DMS153 (cell line): ENCODE data around the gene EVX2.

Experiments
- DNase-seq: peaks from one replicate; lab custom pipeline; 2025; lab: John Stamatoyannopoulos, UW

Gene EVX2

DNA sequence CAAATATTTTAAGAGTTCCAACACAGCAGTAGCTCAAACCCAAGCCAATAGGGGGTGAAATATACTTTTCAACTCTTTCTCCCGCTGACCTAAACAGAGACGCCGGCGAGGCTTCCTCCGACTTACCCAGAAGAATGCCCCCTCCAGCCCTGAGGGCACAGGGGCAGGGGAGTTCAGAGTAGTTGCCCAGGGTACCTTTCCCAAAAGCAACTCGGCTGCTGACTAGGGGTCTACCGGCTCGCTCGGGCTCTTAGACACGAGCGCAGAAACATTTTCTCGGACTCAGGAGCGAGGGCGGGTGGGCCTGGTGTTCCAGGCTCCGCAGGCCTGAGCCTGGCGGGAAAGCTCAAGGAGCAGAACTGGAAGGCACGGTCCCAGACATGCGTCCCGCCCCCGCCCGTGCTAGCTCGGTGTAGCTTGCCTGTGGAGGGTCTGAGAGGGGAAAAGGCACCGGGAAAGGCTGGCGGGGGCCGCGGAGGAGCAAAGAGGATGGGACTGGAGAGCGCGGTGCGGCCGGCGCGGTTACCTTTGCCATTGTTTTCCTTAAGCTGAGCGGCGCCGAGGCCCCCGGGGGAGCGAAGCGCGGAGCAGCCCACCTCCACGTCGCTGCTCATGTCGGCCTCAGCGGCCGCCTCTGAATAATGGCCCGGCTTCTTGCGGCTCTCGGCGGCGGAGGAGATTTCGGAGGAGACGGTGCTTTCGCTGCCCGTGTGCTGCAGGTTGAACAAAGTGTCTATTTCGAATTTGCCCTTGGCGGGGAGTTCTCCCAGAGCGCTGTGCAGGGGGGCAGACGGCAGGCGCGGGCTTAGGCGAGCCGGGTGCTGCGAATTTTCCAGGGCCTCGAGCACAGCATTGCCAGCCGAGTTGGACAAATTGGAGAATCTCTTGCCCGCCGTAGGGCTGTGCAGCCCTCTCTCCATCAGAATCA is 674 bp downstream of the EVX2 start:
- DNase-seq, result no peak

- no peak for DNase-seq
Observed at GRCh38 chr2:176082525-176082823, 1.3 kb downstream of the EVX2 start.

- no peak for DNase-seq
Observed at GRCh38 chr2:176081837-176082524, 1.8 kb downstream of the EVX2 start.

DNA sequence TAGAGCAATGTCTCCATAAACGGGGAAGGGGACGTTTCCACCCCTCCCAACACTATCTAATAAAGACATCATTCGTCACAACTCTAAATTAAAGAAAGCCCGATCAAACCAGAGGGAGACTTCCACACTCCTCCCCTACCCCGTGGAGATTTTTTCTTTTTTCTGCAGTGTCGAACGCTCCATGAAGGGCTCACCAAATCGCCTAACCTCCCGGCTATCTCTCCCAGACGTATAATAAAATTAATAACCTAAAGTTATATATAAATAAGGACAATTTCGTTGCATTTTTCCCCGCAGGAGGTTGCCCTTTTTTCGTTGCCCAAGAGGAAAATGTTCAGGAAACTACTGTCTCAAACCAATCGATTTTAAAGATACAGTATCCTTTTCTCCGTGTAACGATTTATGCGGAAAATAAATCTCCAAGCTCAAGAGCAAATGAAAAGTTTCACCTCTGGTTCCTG is 2.4 kb downstream of the EVX2 start:
- no peak for DNase-seq

GRCh38 chr2:176080540-176081375 is 3.0 kb downstream of the EVX2 start:
- DNase-seq, result peak; percentile 49

DNA sequence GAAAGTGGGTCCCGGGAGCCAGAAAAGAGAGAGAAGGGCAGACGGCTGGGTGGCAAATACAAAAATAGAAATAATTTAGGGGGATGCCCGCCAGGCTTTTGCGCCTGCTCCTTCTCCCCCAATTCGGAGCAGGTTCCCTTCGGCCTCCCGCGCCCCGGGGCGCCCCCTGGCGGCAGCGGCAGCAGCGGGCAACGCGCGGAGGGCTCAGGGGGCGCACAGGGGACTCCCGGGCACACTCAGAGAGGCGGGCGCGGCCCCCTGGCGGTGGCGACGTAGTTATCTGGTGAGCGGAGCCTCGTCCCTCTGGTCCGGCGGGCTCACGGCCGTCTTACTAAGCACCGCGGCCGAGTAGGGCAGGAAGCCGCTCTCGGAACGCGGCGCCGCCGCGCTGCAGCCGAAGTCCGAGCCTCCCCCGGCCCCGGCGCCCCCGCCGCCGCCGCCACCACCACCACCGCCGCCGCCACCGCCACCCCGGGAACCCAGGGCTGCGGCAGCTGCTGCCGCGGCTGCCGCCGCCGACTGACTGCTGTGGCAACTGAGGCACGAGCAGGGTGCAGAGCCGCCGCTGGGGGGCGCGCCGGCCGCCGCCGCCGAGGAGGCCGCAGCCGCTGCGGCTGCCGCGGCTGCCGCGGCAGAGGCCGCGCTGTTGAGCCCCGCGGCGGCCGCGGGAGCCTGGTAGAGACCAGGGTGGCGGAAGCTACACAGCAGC is 3.8 kb downstream of the EVX2 start:
- DNase-seq, result peak; percentile 77

DNA sequence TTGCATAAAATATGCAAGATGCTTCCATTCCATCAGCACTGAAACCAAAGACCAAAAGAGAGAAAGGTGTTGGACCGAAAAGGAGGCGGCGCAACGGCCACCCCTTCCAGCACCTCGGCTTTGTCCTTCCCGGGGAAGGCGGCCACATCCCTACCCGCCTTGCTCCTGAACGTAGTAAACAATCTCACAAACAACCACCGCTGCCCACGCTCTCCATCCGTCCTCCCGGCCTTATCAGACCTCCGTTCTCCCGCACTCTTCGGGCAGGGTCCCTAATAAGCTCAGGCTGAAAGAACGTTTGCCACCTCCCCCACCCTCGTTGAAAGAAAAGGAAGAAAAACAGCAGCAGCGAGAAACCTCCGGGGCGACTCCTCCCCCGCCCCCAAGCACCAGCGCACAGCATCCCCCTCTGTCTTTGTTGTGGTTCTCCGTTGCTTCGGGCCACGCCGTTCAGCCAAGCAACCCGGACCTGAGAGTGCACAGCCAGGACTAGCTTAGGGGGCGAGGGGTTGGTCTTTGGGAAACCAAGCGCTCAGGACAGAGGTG is 4.4 kb downstream of the EVX2 start:
- no peak for DNase-seq

DNA sequence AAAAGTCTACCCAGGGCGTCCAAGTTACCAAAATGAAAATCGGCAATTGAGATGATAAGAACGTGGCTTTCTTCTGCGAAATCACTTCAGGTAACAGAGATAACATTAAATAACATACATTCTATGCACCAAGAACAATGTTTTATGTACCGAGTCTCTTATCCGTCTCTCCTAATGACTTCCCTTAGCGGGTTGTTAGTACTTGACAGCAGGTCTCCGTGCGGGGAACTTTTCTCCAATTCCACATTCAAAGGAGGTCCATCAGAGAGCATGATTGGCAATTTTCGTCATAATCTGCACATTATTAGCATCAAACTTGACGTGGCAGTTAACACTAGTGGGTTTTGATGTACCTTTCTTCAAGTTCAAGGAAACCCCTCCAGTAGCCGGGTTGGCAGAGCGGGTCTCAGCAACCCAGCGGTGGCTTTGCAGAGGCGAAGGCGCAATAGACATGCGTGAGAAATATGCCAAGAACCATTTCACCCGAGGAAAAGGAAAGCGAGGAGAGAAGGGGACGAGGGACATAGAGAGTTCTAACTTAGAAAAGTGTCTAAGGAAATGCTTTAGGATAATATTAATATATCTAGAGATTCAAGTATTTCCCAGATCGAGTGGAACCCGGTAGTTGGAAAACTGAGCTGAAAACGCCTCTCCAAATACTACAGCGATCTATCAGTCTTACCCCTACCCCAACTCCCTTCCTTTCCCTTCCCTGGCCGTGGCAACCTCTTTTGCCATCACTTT is 5.0 kb downstream of the EVX2 start:
- DNase-seq, result no peak

DNA sequence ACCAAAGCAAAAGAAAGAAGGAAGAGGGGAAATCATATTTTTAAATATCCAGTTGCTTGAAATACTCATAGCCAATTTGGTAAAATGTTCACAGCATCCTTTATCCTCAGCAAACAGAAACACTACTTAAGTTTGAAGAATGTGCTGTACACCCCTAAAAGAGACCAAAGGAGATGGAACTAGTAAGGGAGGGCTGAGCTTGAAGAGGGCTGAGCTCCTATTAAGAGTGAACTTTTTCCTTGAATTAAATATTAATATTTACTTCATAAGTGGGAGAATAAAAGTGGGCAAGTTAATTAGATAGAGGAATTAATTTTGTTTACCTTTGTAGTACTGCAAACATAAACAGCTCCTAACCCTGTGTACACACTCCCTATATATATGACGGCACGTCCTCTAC is 7.0 kb downstream of the EVX2 start:
- no peak for DNase-seq

- DNase-seq, result no peak
Observed at GRCh38 chr2:176076063-176076462, 7.7 kb downstream of the EVX2 start.

- DNase-seq, result no peak
Observed at GRCh38 chr2:176075481-176075880, 8.3 kb downstream of the EVX2 start.

DNA sequence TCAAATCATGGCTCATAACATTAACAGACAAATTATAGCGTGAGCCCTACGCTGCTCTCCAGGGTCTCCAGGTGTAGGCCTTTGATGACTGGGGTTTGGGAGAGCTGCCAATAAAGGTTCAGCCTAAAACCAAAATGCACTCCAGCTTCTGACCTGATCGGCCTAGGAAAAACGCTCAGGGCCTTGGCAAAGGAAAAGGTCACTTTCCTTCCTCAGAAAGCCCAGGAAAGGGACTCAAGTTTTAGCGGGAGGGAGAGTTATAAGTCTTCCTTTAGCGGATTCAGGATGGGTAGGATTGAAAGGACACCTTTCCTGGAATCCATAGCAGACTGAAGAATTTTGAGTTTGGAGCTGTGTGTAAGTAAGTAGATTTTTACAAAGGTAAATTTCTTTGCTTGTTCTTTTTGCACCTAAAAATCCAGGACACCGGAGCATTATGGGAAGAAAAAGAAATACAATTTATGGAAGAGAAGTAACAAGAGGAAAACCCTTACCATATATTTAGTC is 8.8 kb downstream of the EVX2 start:
- DNase-seq, result no peak

DNA sequence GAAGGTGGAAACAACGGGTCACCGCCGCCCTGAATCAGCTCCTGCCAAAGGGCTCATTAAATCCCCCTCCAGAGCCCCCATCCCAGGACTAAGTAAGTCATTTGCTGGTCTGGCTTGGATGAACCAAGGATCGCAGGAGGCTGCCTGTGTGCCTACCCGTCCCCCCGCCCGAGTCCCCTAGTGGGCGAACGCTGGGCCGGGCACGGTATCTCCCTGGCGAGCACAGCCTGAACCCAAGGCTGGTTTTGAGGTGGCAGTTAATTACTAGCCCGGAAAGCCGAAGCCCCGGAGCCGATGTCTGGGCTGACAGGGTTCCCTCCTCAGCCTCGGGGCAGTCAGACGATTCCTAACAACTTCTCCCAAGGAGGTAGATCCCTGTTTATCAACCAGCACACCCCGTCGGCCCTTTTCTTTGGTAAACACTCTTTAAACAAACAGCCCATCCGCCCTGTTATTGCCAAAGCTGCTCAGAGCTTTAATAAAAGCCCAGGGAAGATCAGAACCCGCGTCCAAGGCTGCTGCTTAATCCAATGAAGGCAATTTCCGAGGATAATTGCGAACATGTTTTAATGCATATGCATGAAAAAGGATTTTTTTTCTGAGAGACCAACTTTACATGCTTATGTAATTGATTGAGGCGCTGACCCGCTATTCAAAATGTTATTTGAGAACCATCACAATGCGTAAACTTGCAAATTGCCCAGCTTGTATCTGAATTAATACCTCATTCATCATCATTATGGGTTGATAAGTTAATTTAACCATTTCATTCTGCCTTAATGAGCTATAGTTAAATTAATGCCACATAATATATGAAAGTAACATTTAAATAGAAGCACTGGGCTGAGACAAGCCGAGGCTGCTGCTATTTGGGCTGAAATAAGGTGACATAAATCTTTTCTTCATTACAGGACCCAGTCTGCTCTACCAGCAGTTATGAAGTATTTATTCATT is 10.5 kb downstream of the EVX2 start:
- no peak for DNase-seq

- DNase-seq, result no peak
Observed at GRCh38 chr2:176072292-176072669, 11.5 kb downstream of the EVX2 start.

GRCh38 chr2:176071330-176072291 is 12.2 kb downstream of the EVX2 start:
- no peak for DNase-seq

DNA sequence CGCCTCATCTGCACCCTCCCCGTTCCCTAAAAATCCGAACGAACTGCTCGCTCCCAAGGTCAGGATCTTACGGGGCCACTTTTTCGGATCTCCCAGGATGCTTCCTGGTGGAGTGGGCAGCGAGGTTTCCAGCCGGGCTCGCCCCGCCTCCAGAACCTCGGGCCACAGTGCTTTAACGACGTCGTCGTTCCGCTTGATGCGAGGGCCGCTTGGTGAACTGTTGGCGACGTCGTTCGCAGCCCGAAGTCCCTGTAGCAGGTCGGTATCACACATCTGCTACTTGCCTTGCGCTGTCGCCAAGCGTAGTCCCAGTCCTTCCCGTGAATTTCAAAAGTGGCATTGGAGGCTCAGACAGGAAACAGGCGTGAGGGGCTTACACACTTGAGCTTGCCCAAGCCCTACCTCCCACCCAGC is 15.3 kb downstream of the EVX2 start:
- DNase-seq, result no peak

GRCh38 chr2:176067589-176068418 is 16.0 kb downstream of the EVX2 start:
- no peak for DNase-seq
